WTC11 (cell line): ENCODE results near the gene UBAC2.

ENCODE experiments used
- ATF6 ChIP-seq: sonication (generic); formaldehyde crosslinking; IDR thresholded peaks from 2 replicates; pipeline ENCODE4 v1.8.1; 2023; ENCODE audit warnings: mild to moderate bottlenecking, missing genetic modification reagents
- CREB1 ChIP-seq: sonication (generic); formaldehyde crosslinking; IDR thresholded peaks from 2 replicates; pipeline ENCODE4 v1.8.0; 2023; ENCODE audit warnings: mild to moderate bottlenecking, missing genetic modification reagents
- CTCF ChIP-seq: fragments of 200-600 bp; IDR thresholded peaks from 2 replicates; pipeline ENCODE4 v1.8.0; 2022; ENCODE audit warnings: antibody characterized with exemption
- FOXK1 ChIP-seq: sonication (generic); formaldehyde crosslinking; IDR thresholded peaks from 2 replicates; pipeline ENCODE4 v1.8.0; 2022; ENCODE audit warnings: mild to moderate bottlenecking, moderate library complexity, missing genetic modification reagents
- HMGXB4 ChIP-seq: sonication (generic); formaldehyde crosslinking; IDR thresholded peaks from 2 replicates; pipeline ENCODE4 v1.8.1; 2023; ENCODE audit warnings: mild to moderate bottlenecking, moderate library complexity, missing genetic modification reagents
- JUN ChIP-seq: sonication (generic); formaldehyde crosslinking; IDR thresholded peaks from 2 replicates; pipeline ENCODE4 v1.8.0; 2023; ENCODE audit warnings: mild to moderate bottlenecking, missing genetic modification reagents
- NFYB ChIP-seq: sonication (generic); formaldehyde crosslinking; conservative IDR thresholded peaks from 2 replicates; pipeline ENCODE4 v1.8.0; 2022; ENCODE audit warnings: low read depth, missing genetic modification reagents
- NR1H2 ChIP-seq: sonication (generic); formaldehyde crosslinking; IDR thresholded peaks from 2 replicates; pipeline ENCODE4 v1.9.0; 2021; ENCODE audit warnings: mild to moderate bottlenecking, moderate library complexity, missing genetic modification reagents
- RORB ChIP-seq: fragments of 250-450 bp; sonication (Bioruptor Pico); IDR thresholded peaks from 2 replicates; pipeline ENCODE4 v1.9.0; 2021; ENCODE audit warnings: mild to moderate bottlenecking
- USF2 ChIP-seq: sonication (generic); formaldehyde crosslinking; IDR thresholded peaks from 2 replicates; pipeline ENCODE4 v1.8.1; 2023; ENCODE audit warnings: mild to moderate bottlenecking, missing genetic modification reagents, moderate library complexity
- TF ChIP-seq, protein P1 (sequence below): sonication (generic); formaldehyde crosslinking; IDR thresholded peaks from 2 replicates; pipeline ENCODE4 v1.8.0; 2022; ENCODE audit warnings: mild to moderate bottlenecking, missing genetic modification reagents
- TF ChIP-seq, protein P2 (sequence below): sonication (generic); formaldehyde crosslinking; IDR thresholded peaks from 2 replicates; pipeline ENCODE4 v1.8.0; 2022; ENCODE audit warnings: mild to moderate bottlenecking, missing genetic modification reagents
- TF ChIP-seq, protein P3 (sequence below): sonication (generic); formaldehyde crosslinking; IDR thresholded peaks from 2 replicates; pipeline ENCODE4 v1.8.1; 2022; ENCODE audit warnings: low read depth, mild to moderate bottlenecking, moderate library complexity, missing genetic modification reagents, borderline replicate concordance
- TF ChIP-seq, protein P4 (sequence below): sonication (generic); formaldehyde crosslinking; IDR thresholded peaks from 2 replicates; pipeline ENCODE4 v1.8.0; 2023; ENCODE audit warnings: missing genetic modification reagents, mild to moderate bottlenecking, borderline replicate concordance

DNA sequence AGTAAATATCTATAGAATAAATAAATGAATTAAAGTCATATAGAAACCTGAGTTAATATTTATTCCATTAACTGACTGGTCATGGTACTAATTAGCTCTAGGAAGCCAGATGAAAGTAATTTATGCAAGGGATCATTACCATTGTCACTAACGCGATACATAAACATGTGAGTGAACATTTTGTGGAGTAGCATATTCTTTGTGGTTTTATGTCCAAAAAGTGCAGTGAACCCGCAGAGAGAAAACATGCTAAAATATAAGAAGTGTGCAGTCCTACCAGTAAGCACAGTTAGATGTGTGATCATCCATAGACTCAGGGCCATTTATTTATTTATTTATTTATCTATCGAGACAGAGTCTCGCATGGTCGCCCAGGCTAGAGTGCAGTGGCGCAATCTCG is 104.9 kb downstream of the UBAC2 start:
- TF ChIP-seq HMGXB4 (no peak), FOXK1 (CRISPR knock-in tag) (no peak), CTCF (no peak), USF2 (CRISPR knock-in tag) (no peak), ATF6 (CRISPR knock-in tag) (no peak), JUN (CRISPR knock-in tag) (no peak), RORB (no peak), NR1H2 (CRISPR knock-in tag) (no peak), CREB1 (CRISPR knock-in tag) (no peak), NFYB (no peak)
- TF ChIP-seq, protein P1, sequence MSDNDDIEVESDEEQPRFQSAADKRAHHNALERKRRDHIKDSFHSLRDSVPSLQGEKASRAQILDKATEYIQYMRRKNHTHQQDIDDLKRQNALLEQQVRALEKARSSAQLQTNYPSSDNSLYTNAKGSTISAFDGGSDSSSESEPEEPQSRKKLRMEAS (CRISPR knock-in tag), result no peak
- TF ChIP-seq, protein P2, sequence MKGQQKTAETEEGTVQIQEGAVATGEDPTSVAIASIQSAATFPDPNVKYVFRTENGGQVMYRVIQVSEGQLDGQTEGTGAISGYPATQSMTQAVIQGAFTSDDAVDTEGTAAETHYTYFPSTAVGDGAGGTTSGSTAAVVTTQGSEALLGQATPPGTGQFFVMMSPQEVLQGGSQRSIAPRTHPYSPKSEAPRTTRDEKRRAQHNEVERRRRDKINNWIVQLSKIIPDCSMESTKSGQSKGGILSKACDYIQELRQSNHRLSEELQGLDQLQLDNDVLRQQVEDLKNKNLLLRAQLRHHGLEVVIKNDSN (CRISPR knock-in tag), result no peak
- TF ChIP-seq, protein P3, sequence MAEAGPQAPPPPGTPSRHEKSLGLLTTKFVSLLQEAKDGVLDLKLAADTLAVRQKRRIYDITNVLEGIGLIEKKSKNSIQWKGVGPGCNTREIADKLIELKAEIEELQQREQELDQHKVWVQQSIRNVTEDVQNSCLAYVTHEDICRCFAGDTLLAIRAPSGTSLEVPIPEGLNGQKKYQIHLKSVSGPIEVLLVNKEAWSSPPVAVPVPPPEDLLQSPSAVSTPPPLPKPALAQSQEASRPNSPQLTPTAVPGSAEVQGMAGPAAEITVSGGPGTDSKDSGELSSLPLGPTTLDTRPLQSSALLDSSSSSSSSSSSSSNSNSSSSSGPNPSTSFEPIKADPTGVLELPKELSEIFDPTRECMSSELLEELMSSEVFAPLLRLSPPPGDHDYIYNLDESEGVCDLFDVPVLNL, result no peak
- TF ChIP-seq, protein P4, sequence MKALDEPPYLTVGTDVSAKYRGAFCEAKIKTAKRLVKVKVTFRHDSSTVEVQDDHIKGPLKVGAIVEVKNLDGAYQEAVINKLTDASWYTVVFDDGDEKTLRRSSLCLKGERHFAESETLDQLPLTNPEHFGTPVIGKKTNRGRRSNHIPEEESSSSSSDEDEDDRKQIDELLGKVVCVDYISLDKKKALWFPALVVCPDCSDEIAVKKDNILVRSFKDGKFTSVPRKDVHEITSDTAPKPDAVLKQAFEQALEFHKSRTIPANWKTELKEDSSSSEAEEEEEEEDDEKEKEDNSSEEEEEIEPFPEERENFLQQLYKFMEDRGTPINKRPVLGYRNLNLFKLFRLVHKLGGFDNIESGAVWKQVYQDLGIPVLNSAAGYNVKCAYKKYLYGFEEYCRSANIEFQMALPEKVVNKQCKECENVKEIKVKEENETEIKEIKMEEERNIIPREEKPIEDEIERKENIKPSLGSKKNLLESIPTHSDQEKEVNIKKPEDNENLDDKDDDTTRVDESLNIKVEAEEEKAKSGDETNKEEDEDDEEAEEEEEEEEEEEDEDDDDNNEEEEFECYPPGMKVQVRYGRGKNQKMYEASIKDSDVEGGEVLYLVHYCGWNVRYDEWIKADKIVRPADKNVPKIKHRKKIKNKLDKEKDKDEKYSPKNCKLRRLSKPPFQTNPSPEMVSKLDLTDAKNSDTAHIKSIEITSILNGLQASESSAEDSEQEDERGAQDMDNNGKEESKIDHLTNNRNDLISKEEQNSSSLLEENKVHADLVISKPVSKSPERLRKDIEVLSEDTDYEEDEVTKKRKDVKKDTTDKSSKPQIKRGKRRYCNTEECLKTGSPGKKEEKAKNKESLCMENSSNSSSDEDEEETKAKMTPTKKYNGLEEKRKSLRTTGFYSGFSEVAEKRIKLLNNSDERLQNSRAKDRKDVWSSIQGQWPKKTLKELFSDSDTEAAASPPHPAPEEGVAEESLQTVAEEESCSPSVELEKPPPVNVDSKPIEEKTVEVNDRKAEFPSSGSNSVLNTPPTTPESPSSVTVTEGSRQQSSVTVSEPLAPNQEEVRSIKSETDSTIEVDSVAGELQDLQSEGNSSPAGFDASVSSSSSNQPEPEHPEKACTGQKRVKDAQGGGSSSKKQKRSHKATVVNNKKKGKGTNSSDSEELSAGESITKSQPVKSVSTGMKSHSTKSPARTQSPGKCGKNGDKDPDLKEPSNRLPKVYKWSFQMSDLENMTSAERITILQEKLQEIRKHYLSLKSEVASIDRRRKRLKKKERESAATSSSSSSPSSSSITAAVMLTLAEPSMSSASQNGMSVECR (CRISPR knock-in tag), result no peak
